Left ventricle myocardium inferior (tissue), 1 donor: ENCODE results near the gene PCBD1. TPM values are rescaled to one million over a fixed set of nuclear protein-coding genes. Genes with fewer than 3 reads are reported as not detected.
"Not testable (repeated sequence)": the region's sequence is repeated elsewhere in the genome, so short reads cannot be mapped to it uniquely, and the experiment has no call there.

Experiments
- DNase-seq: peaks from one replicate; pipeline ENCODE4 v3.0.0-alpha.2; 2020
- H3K27ac ChIP-seq: fragments of 200-600 bp; replicated peaks from 2 replicates; pipeline ENCODE4 v1.8.0; 2021
- H3K27me3 ChIP-seq: fragments of 200-600 bp; 2 replicates; pipeline ENCODE4 v1.8.0; 2021; ENCODE audit warnings: low read depth
- H3K36me3 ChIP-seq: fragments of 200-600 bp; 2 replicates; pipeline ENCODE4 v1.8.0; 2021
- H3K4me1 ChIP-seq: fragments of 200-600 bp; 2 replicates; pipeline ENCODE4 v1.8.0; 2021
- H3K4me3 ChIP-seq: fragments of 200-600 bp; 2 replicates; pipeline ENCODE4 v1.8.0; 2021; ENCODE audit warnings: mild to moderate bottlenecking, moderate library complexity
- H3K9me3 ChIP-seq: fragments of 200-600 bp; replicated peaks from 2 replicates; pipeline ENCODE4 v1.8.0; 2021
- intact Hi-C: fragments of 100-400 bp; cut with micrococcal nuclease; formaldehyde crosslinking; loops from one replicate; pipeline ENCODE4 v1.11.0; 2022
- total RNA-seq: library from RNA; stranded (reverse); fragmentation: NEBNext Ultra II Directional; extraction: Animal tissue kit (Norgen Biotek cat#: 25700); gene quantifications from one replicate; pipeline ENCODE4 v1.2.1, GENCODE V29; 2021
- TF ChIP-seq, protein P1 (sequence below): fragments of 200-600 bp; IDR thresholded peaks from 2 replicates; pipeline ENCODE4 v1.8.0; 2021; ENCODE audit warnings: antibody characterized with exemption, mild to moderate bottlenecking, borderline replicate concordance
- donor health status: DM: no; HTN: yes; CAD: no; lungs with severe emphysema.

The PCBD1 gene
- total RNA-seq, 1 donor from 2014 or later: 123 TPM

DNA sequence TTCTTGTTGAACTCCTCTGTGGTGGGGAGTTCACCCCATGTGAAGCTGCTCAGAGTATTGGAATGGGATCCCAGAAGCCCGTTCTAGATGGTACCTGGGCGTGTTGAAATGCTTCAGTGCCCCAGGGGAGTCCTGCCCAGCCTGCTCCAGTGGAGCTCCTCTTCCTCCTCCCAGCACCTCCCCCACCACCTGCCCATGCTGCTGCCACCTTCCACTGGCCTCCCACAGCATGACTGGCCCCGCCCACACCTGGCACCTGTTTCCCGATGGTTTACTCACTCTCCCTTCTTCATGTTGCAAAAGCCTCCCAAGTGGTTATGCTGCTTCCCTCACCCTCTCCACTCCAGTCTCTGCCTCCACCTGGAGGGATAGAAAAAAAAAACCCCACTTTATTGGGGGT, 32.2 kb upstream of the PCBD1 start:
- Histone ChIP-seq H3K4me3 (no peak overlapping the region), H3K9me3 (no peaks in the 10 kb centered on the region), H3K4me1 (peaks cover 1% of the 10 kb centered on the region), H3K36me3 (no peaks in the 10 kb centered on the region), H3K27ac (no peak overlapping the region), H3K27me3 (peaks cover 31% of the 10 kb centered on the region)
- intact Hi-C loops: loop anchor here (10.0 kb wide), 2 partner anchors 284 to 364 kb away; no protein-coding TSS in a partner anchor
- DNase-seq: no peak
- TF ChIP-seq, protein P1, sequence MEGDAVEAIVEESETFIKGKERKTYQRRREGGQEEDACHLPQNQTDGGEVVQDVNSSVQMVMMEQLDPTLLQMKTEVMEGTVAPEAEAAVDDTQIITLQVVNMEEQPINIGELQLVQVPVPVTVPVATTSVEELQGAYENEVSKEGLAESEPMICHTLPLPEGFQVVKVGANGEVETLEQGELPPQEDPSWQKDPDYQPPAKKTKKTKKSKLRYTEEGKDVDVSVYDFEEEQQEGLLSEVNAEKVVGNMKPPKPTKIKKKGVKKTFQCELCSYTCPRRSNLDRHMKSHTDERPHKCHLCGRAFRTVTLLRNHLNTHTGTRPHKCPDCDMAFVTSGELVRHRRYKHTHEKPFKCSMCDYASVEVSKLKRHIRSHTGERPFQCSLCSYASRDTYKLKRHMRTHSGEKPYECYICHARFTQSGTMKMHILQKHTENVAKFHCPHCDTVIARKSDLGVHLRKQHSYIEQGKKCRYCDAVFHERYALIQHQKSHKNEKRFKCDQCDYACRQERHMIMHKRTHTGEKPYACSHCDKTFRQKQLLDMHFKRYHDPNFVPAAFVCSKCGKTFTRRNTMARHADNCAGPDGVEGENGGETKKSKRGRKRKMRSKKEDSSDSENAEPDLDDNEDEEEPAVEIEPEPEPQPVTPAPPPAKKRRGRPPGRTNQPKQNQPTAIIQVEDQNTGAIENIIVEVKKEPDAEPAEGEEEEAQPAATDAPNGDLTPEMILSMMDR: no peak

DNA sequence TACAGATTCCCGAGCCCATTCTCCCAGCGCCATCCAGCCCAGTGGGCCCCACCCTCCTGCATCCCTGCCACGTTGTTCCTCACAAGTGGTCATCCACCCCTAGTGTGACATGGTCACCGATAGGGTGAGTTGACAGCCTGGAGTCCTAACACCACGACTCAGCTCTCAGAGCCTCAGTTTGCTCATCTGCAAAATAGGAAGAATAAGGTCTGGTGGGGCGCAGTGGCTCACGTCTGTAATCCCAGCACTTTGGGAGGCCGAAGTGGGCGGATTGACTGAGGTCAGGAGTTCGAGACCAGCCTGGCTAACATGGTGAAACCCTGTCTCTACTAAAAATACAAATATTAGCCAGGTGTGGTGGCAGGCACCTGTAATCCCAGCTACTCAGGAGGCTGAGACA, 31.5 kb upstream of the PCBD1 start:
- H3K36me3 ChIP-seq: not testable (repeated sequence)
- intact Hi-C loops: loop anchor here (10.0 kb wide), 2 partner anchors 285 to 365 kb away; no protein-coding TSS in a partner anchor
- peak; percentile 5 for DNase-seq

DNA sequence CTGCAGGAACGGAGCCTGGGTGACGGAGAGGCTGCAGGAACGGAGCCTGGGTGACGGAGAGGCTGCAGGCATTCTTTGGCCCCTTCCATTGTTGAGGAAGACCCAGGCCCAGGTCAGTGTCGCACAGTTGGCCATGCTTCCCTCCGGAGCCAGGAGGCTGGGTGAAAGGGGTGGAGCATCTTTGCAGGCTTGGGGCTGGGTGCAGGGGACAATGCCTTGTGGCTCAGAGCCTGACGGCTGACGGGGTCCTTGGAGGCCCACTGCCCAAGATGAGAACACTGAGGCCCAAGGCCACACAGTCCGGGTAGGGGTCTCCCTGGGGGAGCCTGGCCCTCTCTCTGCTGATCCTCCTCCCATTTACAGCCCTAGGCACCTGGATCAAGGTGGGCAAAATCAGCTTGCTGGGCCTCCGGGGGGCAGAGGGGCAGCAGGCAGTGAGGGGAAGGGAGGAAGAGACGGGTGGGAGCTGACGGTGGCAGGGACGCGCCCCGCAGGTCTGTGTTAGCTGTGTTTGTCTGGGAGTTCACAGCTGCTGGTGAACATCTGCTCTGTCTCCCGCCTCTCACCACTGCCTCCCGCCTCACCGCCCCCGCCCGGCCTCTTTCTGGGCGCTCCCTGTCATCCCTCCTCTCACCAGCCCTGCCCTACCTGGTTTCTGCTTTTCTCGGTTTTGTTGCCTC, 30.6 kb upstream of the PCBD1 start:
- peak; percentile 14 for DNase-seq
- Histone ChIP-seq H3K27me3 (peaks cover 35% of the 10 kb centered on the region), H3K27ac (no peak overlapping the region), H3K36me3 (no peaks in the 10 kb centered on the region), H3K9me3 (no peaks in the 10 kb centered on the region), H3K4me1 (no peaks in the 10 kb centered on the region), H3K4me3 (no peak overlapping the region)
- intact Hi-C loops: no loop called here
- TF ChIP-seq, protein P1: no peak

More for the DNA sequence above, 31.5 kb upstream of the PCBD1 start:
- not testable (repeated sequence) for H3K27ac ChIP-seq, H3K9me3 ChIP-seq, H3K4me3 ChIP-seq, H3K4me1 ChIP-seq
- H3K27me3 ChIP-seq: peaks cover 31% of the 10 kb centered on the region

DNA sequence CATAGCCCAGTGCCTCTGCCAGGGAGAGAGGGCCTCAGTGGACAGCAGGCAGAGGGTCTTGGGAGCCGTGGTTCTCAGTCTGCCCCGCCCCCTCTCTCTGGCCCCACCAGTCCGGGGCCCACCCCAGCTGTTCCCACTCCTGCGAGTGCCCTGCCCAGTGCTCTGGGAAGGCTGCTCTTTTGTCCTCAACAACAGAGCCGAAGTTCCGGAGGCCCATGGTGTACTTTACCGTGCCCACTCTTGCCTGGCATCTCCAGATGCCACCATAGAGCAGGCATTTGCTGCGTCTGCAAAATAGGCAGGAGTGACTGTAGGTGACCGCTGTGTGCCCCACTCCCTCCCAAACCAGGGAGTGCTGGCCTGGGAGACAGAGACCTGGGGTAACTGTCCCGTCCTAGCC, 29.3 kb upstream of the PCBD1 start:
- no peaks in the 10 kb centered on the region for H3K36me3 ChIP-seq
- DNase-seq: peak; percentile 9
- TF ChIP-seq, protein P1: no peak
- H3K4me3 ChIP-seq: no peak overlapping the region
- intact Hi-C loops: no loop called here
- no peaks in the 10 kb centered on the region for H3K4me1 ChIP-seq
- peaks cover 35% of the 10 kb centered on the region for H3K27me3 ChIP-seq
- H3K9me3 ChIP-seq: no peaks in the 10 kb centered on the region
- H3K27ac ChIP-seq: no peak overlapping the region

DNA sequence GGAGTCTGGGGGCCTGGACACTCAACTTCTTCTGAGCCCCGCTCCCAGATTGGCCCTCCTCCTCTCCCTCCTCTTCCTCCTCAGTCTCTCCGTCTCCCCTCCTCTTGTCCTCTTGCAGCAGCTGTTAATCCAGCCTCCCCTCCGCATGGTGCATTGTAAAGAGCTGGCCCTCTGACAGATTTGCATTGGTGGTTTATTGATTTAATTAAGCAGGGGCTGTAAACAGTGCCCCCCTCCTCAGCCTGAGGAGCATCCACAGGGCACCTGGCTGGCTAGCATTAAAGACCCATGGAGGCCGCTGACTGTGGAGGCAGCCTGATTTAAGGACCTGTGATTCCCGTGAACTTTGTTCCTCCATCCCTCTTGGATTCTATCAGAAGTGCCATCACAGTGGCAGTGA, 28.9 kb upstream of the PCBD1 start:
- DNase-seq: peak; percentile 5
- H3K9me3 ChIP-seq: no peaks in the 10 kb centered on the region
- TF ChIP-seq, protein P1: no peak
- no peaks in the 10 kb centered on the region for H3K4me1 ChIP-seq
- H3K36me3 ChIP-seq: no peaks in the 10 kb centered on the region
- intact Hi-C loops: no loop called here
- no peak overlapping the region for H3K27ac ChIP-seq
- H3K4me3 ChIP-seq: no peak overlapping the region
- peaks cover 35% of the 10 kb centered on the region for H3K27me3 ChIP-seq

DNA sequence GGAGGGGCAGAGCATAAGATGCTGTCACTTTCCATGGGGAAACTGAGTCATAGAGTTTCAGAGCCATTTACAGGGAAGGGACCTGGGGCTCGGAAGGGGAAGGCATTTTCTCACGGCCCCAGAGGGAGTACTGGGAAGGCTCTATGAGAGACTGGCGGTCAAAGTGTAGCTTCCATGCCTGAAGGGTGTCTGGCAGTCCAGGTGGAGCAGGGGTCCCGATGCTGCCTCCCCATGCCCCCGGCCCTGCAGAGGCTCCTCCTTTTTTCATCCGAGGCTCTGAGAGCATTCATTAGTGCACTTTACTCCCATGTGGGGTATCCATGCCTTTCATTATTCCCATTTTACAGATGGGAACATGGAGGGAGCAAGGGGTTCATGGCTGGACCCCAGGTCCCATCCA, 27.9 kb upstream of the PCBD1 start:
- no peak for DNase-seq
- Histone ChIP-seq H3K27me3 (peaks cover 36% of the 10 kb centered on the region), H3K27ac (no peak overlapping the region), H3K9me3 (no peaks in the 10 kb centered on the region), H3K4me1 (no peaks in the 10 kb centered on the region), H3K4me3 (no peak overlapping the region), H3K36me3 (no peaks in the 10 kb centered on the region)
- TF ChIP-seq, protein P1: no peak
- intact Hi-C loops: no loop called here
